ENCODE data around the gene DPP10.

DPP10 gene

DNA sequence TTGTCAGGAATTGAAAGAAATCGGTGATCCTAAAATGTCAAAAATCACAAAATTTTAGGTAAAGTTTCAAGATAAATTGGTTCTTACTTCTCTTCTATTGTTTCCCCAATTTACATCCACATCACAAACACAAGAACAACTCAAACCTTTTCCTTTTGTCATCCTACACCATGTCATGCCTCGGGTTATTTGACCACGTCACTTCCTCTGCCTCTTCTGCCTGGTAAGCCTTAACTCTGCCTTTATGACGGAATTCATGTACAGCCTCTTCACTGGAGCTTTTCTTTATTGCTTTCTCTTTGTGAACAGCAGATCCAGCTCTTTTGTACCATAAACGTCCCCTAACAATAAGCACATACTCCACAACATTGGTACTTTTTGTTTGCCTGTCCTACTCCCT lies 258.0 kb downstream of the DPP10 start:
- TF ChIP-seq TEAD4 (IDR thresholded peaks at IDR 0.05) (no peak), EP300 (IDR thresholded peaks at IDR 0.05; ENCODE audit: borderline replicate concordance) (no peak), USF1 (IDR thresholded peaks at IDR 0.05) (no peak)

GRCh38 chr2:114709936-114710850 lies 267.8 kb downstream of the DPP10 start:
- TF ChIP-seq EGR1 (IDR thresholded peaks at IDR 0.05) (no peak), NFIC (IDR thresholded peaks at IDR 0.05) (no peak), TAF1 (IDR thresholded peaks at IDR 0.05; ENCODE audit: low read depth) (no peak), YY1 (IDR thresholded peaks at IDR 0.05; ENCODE audit: low read depth) (no peak), EP300 (IDR thresholded peaks at IDR 0.05; ENCODE audit: borderline replicate concordance) (no peak), CEBPB (IDR thresholded peaks at IDR 0.05) (no peak), TEAD4 (IDR thresholded peaks at IDR 0.05) (no peak), TCF12 (IDR thresholded peaks at IDR 0.05; ENCODE audit: low read depth) (no peak), RAD21 (IDR thresholded peaks at IDR 0.05; ENCODE audit: low read depth) (no peak), USF1 (IDR thresholded peaks at IDR 0.05) (no peak)

- TF ChIP-seq TAF1 (IDR thresholded peaks at IDR 0.05; ENCODE audit: low read depth): no peak
- TF ChIP-seq CEBPB (IDR thresholded peaks at IDR 0.05): no peak
- TF ChIP-seq CREB1 (IDR thresholded peaks at IDR 0.05; ENCODE audit: low read depth): no peak
- TF ChIP-seq EP300 (IDR thresholded peaks at IDR 0.05; ENCODE audit: borderline replicate concordance): no peak
- no peak for TF ChIP-seq TCF12 (IDR thresholded peaks at IDR 0.05; ENCODE audit: low read depth)
- no peak for TF ChIP-seq RAD21 (IDR thresholded peaks at IDR 0.05; ENCODE audit: low read depth)
- no peak for TF ChIP-seq ZBTB7A (IDR thresholded peaks at IDR 0.05; ENCODE audit: low read depth)
- TF ChIP-seq YY1 (IDR thresholded peaks at IDR 0.05; ENCODE audit: low read depth): no peak
- TF ChIP-seq EGR1 (IDR thresholded peaks at IDR 0.05): no peak
- TF ChIP-seq FOXM1 (IDR thresholded peaks at IDR 0.05; ENCODE audit: borderline replicate concordance, low read depth): no peak
Measured at GRCh38 chr2:114714313-114714712, 271.9 kb downstream of the DPP10 start.

DNA sequence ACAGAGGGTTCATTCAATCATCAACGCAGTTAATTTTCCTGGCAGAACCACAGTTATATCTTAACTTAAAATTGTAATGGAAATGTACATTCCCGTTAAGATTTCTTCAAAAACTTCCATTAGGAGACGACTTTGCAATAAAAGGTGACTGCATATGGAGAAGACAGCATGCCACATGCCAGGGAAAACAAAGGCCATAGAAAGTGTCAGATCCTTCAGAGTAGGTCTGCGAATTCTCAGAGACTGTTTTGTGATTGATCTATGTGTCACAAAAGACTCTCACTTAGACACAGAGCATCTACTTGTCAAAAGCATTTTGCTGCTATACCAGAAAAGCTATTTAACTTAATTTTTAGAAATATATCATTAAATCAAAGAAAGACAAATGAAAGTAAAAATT lies 274.6 kb downstream of the DPP10 start:
- TF ChIP-seq FOXM1 (IDR thresholded peaks at IDR 0.05; ENCODE audit: borderline replicate concordance, low read depth): no peak
- no peak for TF ChIP-seq CREB1 (IDR thresholded peaks at IDR 0.05; ENCODE audit: low read depth)
- TF ChIP-seq EP300 (IDR thresholded peaks at IDR 0.05; ENCODE audit: borderline replicate concordance): no peak
- TF ChIP-seq TAF1 (IDR thresholded peaks at IDR 0.05; ENCODE audit: low read depth): no peak

DNA sequence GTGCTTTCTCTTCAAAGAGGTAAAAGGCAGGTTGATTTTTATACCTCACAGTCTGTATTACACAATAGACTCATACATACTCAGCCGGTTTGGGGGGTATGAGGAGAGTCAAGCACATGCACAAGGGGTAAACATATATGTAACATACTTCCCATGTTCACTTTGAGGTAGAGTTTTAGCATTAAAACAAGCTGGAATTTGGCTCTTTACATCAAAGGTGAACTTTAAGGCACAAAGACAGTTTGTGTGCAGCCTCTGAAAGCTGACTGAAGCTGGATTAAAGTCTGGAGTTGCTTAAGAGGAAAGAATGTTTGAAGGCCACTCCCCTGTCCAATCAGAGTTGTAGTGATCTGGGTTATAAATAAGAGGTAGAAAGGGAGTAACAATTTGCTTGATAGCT lies 282.0 kb downstream of the DPP10 start:
- no peak for TF ChIP-seq EGR1 (IDR thresholded peaks at IDR 0.05)
- TF ChIP-seq TCF12 (IDR thresholded peaks at IDR 0.05; ENCODE audit: low read depth): no peak
- no peak for TF ChIP-seq TEAD4 (IDR thresholded peaks at IDR 0.05)
- no peak for TF ChIP-seq TAF1 (IDR thresholded peaks at IDR 0.05; ENCODE audit: low read depth)
- no peak for TF ChIP-seq CEBPB (IDR thresholded peaks at IDR 0.05)
- TF ChIP-seq ZBTB7A (IDR thresholded peaks at IDR 0.05; ENCODE audit: low read depth): no peak
- TF ChIP-seq CREB1 (IDR thresholded peaks at IDR 0.05; ENCODE audit: low read depth): no peak
- no peak for TF ChIP-seq NFIC (IDR thresholded peaks at IDR 0.05)
- no peak for TF ChIP-seq EP300 (IDR thresholded peaks at IDR 0.05; ENCODE audit: borderline replicate concordance)
- no peak for TF ChIP-seq USF1 (IDR thresholded peaks at IDR 0.05)
- TF ChIP-seq RAD21 (IDR thresholded peaks at IDR 0.05; ENCODE audit: low read depth): no peak
- TF ChIP-seq YY1 (IDR thresholded peaks at IDR 0.05; ENCODE audit: low read depth): no peak
- TF ChIP-seq MAX (IDR thresholded peaks at IDR 0.05): no peak
- no peak for TF ChIP-seq FOXM1 (IDR thresholded peaks at IDR 0.05; ENCODE audit: borderline replicate concordance, low read depth)

DNA sequence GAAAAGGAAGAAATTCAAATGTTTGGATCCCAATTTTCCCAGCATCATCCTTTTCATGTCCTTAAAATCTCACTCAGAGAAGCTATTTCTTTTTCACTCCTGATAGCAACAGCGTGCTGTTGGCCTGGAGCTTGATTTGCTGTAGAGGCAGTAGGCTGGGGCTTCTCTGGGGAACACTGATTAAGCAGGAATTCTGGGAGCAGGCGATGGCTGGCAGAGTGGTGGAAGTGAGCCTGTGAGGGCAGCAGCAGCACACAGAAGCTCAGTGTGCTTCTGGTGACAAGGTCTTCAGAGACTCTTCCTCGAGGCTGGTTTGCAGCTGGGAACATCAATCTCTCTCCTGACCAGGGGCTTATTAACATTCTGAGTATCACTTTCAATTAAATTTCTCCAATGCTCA lies 284.6 kb downstream of the DPP10 start:
- TF ChIP-seq CEBPB (IDR thresholded peaks at IDR 0.05) (no peak), TEAD4 (IDR thresholded peaks at IDR 0.05) (no peak), EP300 (IDR thresholded peaks at IDR 0.05; ENCODE audit: borderline replicate concordance) (no peak), EGR1 (IDR thresholded peaks at IDR 0.05) (no peak), FOXM1 (IDR thresholded peaks at IDR 0.05; ENCODE audit: borderline replicate concordance, low read depth) (no peak), RAD21 (IDR thresholded peaks at IDR 0.05; ENCODE audit: low read depth) (no peak), USF1 (IDR thresholded peaks at IDR 0.05) (no peak), ZBTB7A (IDR thresholded peaks at IDR 0.05; ENCODE audit: low read depth) (no peak)

GRCh38 chr2:114728372-114728771 lies 285.9 kb downstream of the DPP10 start:
- TF ChIP-seq NFIC (IDR thresholded peaks at IDR 0.05) (no peak), YY1 (IDR thresholded peaks at IDR 0.05; ENCODE audit: low read depth) (no peak)

- TF ChIP-seq YY1 (IDR thresholded peaks at IDR 0.05; ENCODE audit: low read depth): no peak
- no peak for TF ChIP-seq CREB1 (IDR thresholded peaks at IDR 0.05; ENCODE audit: low read depth)
- no peak for TF ChIP-seq EP300 (IDR thresholded peaks at IDR 0.05; ENCODE audit: borderline replicate concordance)
- TF ChIP-seq TCF12 (IDR thresholded peaks at IDR 0.05; ENCODE audit: low read depth): no peak
- TF ChIP-seq MAX (IDR thresholded peaks at IDR 0.05): no peak
- no peak for TF ChIP-seq USF1 (IDR thresholded peaks at IDR 0.05)
- TF ChIP-seq ZBTB7A (IDR thresholded peaks at IDR 0.05; ENCODE audit: low read depth): no peak
- TF ChIP-seq EGR1 (IDR thresholded peaks at IDR 0.05): no peak
- no peak for TF ChIP-seq RAD21 (IDR thresholded peaks at IDR 0.05; ENCODE audit: low read depth)
Measured at GRCh38 chr2:114729026-114729425, 286.6 kb downstream of the DPP10 start.

Measured in Ishikawa (cell line).